CD4-positive, alpha-beta T cell treated with Interferon gamma for 1 hour (primary cell): ENCODE data around the gene CST9L.

Source experiments
- DNase-seq: peaks from one replicate; pipeline ENCODE4 v3.0.0-alpha.2; 2020

CST9L gene, protein sequence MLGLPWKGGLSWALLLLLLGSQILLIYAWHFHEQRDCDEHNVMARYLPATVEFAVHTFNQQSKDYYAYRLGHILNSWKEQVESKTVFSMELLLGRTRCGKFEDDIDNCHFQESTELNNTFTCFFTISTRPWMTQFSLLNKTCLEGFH

DNA sequence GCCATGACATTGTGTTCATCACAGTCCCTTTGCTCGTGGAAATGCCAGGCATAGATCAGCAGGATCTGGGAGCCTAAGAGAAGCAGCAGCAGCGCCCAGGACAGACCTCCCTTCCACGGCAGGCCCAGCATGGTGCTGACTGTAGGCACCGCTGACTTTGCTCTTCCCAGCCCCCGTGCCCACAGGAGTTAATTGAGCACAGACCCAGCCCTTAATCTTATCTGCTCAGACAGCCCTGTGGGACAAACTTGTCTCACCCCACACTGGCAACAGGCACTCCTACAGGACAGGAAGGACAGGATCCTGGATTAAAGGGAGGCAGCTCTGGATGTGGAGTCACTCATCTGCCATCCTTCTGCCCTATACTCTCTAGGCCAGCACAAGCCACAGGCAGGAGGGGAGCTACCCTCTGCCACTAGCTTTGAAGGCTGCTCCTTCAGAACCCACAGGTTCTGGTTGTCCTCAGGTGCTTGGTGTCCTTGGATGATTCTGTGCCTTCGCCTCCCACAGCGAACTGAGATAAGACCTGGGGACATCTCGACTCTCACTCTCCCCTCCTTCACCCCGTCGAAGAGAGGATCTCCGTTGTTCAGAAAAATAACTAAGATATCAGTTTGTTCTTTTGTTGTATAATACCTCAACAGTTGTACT lies at the start of gene CST9L:
Gene CST9L (minus strand): TSS at position 165 of the 651 bp plus-strand sequence. CDS start 34 bp downstream, at position 131.
- no peak for DNase-seq

GRCh38 chr20:23614163-23614562 lies 45.9 kb upstream of the CST9L start:
- no peak for DNase-seq

DNA sequence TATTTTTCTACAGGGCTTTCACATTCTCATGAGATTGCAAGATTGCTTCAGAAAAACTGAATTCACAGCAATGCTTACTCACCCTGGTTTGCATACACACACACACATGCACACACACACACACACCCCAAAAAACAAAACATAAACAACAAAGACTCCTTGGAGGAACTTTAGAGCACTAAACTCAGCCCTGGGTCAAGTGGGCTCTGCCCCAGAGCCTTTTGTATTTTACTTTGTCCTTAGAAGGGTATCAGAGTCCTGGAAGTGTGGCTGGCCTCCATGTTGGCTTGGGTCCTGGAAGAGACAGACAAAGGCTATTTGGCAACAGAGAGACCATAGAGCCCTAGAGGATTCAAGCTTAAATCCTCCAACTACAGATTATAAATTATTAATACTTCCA lies 45.4 kb upstream of the CST9L start:
- no peak for DNase-seq

DNA sequence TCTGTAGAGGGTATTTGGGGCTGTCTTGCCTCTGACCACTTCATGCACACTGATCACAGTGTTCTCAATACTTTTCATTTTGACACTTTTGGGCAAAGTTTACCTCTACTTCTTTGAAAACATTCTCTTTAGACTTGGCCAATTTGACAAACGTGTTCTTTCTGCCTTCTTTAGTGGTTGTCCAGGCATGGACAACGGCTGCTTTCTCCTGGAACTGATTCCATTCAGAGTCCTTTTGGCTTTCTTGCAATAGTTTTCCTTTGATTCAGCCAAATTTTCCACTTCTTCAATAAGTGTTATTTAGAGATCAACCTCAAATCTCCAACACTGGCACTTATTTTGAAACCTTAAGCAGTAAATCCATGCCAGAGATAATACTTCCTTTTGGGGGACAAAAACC lies 44.1 kb upstream of the CST9L start:
- no peak for DNase-seq

GRCh38 chr20:23609486-23610109 lies 41.3 kb upstream of the CST9L start:
- no peak for DNase-seq

DNA sequence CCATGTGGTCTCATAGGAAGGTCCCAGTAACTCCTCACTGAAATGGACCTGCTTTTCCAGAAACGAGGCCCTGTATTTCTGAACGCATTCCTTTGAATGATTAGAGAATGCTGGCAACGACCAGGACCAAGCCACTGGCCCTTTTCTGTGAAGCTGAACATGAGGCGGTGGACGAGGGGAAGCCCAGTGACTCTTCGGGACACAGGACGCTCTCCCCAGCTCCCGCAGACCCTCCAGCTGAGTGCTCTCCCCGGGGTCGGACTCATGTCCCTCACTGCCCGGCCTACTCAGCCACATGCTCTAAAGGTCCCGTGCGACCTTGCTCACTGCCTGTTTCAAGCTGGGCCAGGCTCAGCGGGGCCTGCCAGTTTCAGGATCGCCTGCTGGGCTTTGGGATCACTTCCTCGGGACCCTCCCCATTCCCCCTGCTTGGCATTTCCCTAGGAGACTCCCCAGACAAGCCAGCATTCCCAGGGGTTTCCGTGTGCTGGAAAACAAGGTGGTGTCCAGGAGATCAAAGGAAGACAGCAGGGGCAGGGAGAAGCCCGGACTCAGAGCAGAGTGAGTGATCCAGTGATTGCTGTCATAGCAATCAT lies 40.1 kb upstream of the CST9L start:
- DNase-seq: no peak

GRCh38 chr20:23607497-23608245 lies 39.4 kb upstream of the CST9L start:
- DNase-seq: no peak

GRCh38 chr20:23606652-23607049 lies 38.4 kb upstream of the CST9L start:
- peak; percentile 59 for DNase-seq

- DNase-seq: no peak
Measured at GRCh38 chr20:23605867-23606651, 37.8 kb upstream of the CST9L start, which contains the start of gene CST9. CST9 (minus strand) TSS chr20:23605917; CDS start chr20:23605864, 53 bp downstream.

DNA sequence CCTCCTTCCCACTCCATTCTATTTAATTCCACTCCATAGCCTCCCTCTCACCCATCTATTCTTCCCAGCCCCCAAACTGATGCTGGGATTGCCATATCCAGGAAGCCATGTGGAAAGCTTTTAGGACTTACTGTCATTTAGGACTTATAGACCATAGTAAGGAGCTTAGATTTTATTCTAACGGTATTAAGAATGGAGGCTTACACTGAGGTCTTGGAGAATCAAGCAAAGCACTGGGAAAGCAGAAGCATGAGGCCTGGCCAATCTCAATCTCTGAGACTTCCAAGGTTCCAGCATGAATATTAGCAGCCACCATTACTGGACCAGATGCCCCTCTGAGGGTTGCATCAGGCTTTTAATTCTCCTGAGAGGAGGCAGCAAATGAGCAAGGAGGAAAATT lies 36.0 kb upstream of the CST9L start:
- DNase-seq: no peak

- DNase-seq: no peak
Measured at GRCh38 chr20:23603321-23603720, 35.0 kb upstream of the CST9L start.

DNA sequence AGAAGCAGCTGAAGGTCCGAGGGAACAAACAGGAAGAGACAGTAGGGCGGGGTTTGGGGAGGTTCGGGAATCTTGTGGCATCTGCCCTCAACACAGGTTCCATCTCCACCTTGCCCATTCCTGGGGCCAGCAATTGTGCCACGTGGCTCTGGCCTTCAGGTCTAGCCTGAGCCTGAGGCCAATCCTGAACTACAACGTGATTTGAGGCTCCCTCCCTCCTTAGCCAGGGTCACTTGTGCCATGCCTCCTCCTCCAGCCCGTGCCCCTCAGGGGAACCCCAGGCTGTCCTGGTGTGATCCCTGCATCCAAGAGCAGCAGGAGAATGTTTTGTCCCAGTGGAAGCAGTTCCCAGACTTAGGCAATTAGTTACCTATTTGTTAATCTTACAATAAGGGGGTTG lies 34.4 kb upstream of the CST9L start:
- DNase-seq: no peak

- DNase-seq: no peak
Measured at GRCh38 chr20:23602241-23602640, 34.0 kb upstream of the CST9L start.

GRCh38 chr20:23601715-23602114 lies 33.4 kb upstream of the CST9L start:
- DNase-seq: no peak

DNA sequence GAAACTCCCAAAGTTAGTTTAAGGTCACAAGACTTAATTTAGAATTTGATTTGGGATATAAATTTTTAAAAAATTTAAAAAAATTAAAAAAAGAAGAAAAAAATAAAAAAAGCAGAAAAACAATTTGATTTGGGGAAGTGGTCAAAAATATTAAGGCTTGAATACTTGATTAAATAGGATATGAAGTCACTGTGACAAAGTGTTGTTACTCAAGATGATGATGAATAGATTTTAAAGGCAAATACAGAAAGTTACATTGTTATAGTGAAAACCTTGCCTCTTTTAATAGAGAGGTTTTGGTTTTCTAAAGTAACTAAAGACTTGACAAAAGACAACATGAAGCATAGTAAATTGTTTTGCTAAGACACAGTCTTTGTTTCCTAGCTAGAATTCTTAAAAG lies 30.2 kb upstream of the CST9L start:
- no peak for DNase-seq

DNA sequence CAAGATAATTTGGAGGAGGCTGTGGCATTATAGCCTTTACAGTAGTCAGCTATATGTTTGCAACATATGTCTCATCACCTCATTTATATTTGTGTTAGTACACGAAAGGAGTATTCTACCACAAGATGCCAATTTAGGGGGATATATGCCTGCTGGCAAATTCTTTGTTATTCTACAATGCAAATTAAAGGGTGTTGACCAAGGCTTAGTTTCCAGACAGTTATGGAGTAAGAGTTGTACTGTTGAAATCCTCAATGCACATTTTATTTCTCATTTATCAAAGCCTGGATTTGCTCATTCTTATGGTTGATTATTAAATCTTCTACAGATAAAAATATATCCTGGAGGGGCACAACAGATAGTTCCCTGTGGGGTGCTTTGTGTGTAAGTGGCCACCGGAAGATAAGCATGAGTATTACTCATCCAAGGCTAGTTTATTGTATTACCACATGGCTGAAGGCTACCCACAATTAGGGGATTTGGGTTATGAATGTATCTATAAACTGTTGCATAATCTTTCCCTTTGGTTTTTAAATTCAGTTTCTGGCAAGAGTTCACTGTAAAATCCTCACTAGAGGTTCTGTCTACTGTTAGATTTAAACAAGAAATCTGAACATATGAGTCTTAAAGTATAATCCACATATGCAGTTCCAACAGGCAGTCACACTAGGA lies 28.4 kb upstream of the CST9L start:
- DNase-seq: no peak

DNA sequence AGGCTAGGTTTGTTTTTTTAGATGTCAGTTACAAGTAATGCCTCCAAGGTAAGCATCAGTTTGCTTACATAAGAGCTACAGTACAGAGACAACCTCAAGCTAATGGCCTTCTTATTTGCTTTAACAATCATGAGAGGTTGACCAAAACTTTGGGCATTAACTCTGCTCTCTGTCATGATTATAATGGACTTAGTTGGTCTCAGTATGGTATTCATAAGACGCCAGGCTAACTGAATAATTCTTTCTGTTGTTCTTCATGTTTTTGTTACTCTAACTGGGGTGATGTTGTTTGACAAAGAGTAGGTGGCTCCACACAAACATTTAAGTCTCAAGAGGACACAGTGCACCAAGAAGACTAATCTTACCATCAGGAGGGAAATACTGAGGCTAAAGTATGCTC lies 27.7 kb upstream of the CST9L start:
- DNase-seq: no peak

- no peak for DNase-seq
Measured at GRCh38 chr20:23588434-23589403, 20.4 kb upstream of the CST9L start.

GRCh38 chr20:23587631-23588030 lies 19.3 kb upstream of the CST9L start:
- no peak for DNase-seq

- DNase-seq: no peak
Measured at GRCh38 chr20:23586735-23587525, 18.6 kb upstream of the CST9L start.
